HG03196 (cell line): ENCODE data around the gene ELOVL2.
A peak's percentile ranks its signal among the peaks of the same experiment; 100 is the strongest.
"Not testable (repeated sequence)": the region's sequence is repeated elsewhere in the genome, so short reads cannot be mapped to it uniquely, and the experiment has no call there.

Experiments used
- ATAC-seq: cut with Tn5 transposase; IDR thresholded peaks from one replicate; pipeline ENCODE4 v1.9.1; 2021; ENCODE audit not compliant: unreplicated experiment

Gene ELOVL2

GRCh38 chr6:10984959-10985358 lies 59.1 kb downstream of the ELOVL2 start:
- not testable (repeated sequence) for ATAC-seq

GRCh38 chr6:10981409-10981808 lies 62.7 kb downstream of the ELOVL2 start:
- ATAC-seq, result no peak

DNA sequence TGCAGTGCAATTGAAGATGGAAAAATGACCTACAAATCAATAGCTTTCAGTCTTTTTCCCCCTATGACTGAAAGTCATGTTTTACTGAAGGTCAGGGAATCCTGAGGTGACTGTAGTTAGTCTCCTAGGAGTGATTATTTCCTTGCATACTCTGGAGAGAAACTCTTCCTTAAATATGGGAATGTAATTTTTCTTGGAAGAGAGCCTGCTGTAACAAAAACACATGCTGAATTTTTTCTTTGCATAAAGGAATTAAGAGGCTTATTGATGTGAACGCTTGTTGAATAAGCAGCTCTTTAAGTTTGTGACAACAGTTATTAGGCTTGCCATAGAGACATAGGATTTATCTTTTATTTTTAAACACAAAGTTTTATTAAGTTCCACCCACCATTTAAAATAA lies 64.5 kb downstream of the ELOVL2 start:
- no peak for ATAC-seq

DNA sequence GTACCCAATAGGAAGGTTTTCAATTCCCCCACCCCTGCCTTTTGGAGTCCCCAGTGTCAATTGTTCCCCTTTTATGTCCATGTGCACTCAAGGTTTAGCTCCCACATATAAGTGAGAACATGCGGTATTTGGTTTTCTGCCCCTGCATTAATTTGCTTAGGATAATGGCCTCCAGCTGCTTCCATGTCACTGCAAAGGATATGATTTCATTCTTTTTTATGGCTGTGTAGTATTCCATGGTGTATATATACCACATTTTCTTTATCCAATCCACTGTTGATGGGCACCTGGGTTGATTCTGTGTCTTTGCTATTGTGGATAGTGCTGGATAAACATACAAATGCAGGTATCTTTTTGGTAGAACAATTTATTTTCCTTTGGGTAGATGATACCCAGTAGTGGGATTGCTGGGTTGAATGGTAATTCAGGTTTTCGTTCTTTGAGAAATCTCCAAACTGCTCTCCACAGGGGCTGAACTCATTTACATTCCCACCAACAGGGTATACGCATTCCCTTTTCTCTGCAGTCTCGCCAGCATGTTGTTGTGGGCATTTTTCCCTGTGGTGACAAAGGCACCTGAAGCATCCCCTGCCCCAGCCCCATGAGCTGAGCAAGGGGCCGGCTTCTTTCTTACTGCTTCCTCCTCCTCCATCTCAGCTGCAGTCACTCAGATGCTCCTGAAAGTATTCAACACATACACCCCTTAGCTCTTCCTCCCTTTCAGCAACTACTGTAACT lies 66.7 kb downstream of the ELOVL2 start:
- ATAC-seq, result no peak

GRCh38 chr6:10976571-10976970 lies 67.5 kb downstream of the ELOVL2 start:
- ATAC-seq, result no peak

DNA sequence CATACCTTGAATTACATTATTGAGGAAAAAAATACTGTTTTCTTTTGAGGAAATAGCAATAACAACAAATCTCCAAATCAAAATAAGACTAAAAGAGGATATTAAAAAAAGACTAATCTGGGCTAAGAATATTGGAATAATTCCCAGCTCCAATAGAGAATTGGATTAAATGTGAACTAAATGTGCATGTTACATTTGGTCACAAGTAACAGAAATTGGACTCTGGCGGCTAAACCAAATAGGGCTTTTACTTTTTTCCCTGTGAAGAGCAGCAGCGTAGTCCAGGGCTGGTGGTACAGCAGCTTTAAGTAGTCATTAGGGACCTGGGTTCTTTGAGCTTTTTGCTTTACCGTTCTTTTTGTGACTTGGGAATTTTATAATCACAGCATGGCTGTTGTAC lies 71.9 kb downstream of the ELOVL2 start:
- no peak for ATAC-seq

DNA sequence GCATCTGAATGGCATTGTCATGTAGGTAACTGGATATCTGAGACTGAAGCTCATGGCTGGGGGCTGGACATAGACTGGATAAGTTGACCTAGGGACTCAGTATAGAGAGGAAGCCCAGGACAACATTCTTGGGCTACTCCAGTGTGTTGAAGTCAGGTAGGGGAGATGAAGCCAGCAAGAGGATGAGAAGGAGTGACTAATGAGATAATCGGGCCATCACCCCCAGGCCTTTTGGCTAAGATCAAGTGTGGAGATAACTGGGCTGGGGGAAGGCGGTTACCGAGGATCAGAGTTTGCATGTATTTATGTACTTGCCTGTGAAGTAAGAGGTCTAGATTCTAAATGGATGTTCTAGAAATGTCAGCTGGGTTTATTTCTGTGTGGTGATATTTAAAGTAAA lies 73.4 kb downstream of the ELOVL2 start:
- no peak for ATAC-seq

DNA sequence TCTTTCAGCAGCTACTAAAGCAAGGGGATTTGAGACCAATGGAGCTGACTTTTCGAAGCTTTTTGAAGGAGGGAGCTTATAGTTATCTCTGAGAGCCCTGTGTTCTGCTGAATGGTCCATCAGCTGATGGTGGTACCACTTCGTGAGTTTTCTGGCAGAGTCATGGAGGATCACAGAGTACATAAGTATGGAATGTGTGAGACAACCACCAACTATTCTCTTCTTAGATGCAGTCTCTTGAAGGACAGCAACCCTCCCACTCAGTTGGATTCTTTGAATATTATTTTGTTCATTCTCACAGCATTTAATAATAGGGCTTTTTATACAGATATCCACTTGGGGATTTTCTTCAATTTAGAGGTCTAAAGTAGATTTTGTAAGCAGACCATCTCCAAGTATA lies 75.3 kb downstream of the ELOVL2 start:
- ATAC-seq, result no peak

GRCh38 chr6:10964684-10965083 lies 79.4 kb downstream of the ELOVL2 start:
- no peak for ATAC-seq

DNA sequence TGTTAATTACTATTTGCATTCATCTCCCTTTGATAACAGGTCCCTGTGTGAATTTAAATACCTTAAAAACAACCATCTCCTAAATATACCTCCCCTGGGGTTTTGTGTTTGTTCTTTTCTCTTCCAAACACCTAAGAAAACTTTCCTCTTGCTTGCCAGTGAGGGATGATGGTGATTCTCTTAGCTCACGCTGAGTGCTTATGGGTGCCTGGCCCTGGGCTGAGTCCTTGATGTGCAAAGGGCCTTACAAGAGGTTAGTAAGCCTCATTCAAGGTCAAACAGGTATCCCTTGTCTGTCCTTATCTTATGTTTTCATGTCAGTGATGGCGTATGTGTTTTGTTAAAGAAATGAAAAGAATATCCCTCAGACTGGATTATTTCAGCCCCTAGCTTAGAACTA lies 81.0 kb downstream of the ELOVL2 start:
- ATAC-seq, result no peak

- ATAC-seq, result no peak
These were observed 81.4 kb downstream of the ELOVL2 start for GRCh38 chr6:10962673-10963072.

GRCh38 chr6:10961837-10962236 lies 82.3 kb downstream of the ELOVL2 start:
- ATAC-seq, result no peak

GRCh38 chr6:10960171-10960570 lies 83.9 kb downstream of the ELOVL2 start:
- ATAC-seq, result no peak

DNA sequence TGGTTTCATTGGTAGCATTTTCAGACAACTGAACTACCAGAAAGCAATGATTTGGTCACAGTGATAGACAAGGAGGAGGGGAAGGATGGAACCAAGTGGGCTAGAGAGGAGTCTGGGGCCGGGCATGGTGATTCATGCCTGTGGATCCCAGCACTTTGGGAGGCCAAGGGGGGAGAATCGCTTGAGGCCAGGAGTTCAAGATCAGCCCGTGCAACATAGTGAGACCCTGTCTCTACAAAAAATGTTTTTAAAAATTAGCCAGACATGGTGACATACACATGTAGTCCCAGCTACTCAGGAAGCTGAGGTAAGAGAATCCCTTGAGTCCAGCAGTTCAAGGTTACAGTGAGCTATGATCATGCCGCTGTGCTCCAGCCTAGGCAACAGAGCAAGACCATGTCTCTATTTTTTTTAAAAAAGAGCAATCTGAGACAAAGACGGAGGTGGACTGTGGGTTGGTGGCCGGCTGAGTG lies 86.7 kb downstream of the ELOVL2 start:
- no peak for ATAC-seq

GRCh38 chr6:10956776-10957175 lies 87.3 kb downstream of the ELOVL2 start:
- ATAC-seq, result no peak

DNA sequence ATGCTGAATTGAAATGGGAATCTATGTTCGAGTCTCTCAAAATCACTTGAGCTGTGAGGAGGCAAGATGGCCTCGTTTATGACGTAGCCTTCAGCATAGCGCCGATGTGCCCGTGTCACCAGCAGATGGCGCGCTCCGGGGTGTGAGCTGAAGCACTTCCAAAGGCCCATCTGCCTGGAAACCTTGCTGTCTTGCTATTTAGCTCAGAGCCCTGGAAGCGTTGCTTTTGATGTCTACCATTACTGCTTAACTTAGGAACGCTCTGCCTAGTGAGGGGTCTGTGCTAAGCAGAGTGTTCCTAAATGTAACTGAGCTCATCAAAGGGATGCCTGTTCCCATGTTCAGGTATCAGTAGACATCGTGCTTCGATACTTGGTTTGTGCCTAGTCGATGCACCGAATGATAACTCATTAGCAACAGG lies 89.5 kb downstream of the ELOVL2 start:
- peak; percentile 81 for ATAC-seq

DNA sequence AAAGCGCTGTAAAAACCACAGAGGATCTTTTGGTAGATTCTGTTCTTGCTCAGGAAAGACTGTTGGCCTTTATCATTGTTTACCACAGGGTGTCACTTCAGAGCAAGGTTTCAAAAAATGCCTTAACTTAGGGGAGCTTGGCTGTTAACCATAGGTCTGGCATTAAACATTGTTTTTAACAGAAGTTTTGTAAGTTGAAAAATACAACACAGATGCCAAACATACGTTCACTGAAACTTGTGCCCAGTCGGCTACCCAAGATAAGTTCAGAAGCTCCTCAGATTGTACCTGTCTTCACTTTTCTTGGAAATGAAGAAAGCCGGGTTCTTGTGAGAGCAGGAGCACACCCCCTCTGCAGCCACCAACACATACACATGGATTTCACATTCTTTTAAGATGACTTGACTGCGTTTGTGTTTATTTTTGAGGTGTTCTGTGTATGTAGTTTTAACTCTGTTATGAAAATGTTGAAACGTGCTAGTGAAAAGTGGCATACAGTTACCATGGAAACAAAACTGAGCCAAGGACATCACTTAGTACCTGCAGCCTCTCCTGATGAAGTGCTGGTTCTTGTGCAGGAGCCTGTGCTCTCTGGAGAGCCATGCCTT lies 92.3 kb downstream of the ELOVL2 start:
- no peak for ATAC-seq

DNA sequence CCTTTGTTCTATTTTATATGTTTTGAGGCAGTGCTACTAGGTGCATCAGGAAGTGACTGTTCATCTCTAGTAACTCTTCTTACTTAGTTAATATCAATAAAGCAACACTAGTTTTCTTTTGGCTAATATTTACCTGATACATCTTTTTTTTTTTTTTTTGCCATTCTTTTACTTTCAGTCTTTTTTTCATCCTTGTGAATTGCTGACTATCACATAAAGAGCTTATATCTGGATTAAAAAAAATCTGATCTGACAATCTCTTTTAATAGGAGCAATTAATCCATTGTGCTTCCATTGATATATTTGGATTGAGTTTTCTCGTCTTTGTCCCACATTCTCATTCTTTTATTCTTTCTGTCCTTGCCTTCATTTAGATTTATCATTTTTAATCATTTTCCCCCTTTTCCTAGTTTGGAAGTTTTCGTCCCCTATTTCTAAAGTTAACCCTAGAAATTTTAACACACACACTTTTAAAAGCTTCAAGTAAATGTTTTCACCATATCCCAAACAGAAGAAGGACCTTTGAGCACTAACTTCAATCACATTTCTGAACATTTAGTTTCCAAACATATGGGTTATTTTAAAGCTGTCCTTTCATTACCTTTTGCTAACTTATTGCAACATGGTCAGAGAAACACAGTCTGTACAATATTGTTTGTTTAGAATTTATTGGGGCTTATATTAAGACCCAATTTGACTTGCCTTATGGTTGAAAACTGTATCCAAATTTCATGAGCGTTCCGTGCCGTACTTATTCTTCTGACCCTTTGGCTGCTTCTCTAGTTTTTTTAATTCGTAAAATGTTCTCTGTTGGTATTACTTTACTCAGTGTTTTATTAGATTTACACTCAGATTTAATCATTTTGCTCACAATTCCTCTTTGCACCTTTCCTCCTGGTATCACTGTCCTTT lies 94.3 kb downstream of the ELOVL2 start:
- no peak for ATAC-seq

- no peak for ATAC-seq
These were observed 96.1 kb downstream of the ELOVL2 start for GRCh38 chr6:10947966-10948365.

GRCh38 chr6:10945845-10946244 lies 98.3 kb downstream of the ELOVL2 start:
- ATAC-seq, result no peak

GRCh38 chr6:10939840-10940239 lies 104.3 kb downstream of the ELOVL2 start:
- ATAC-seq, result no peak

DNA sequence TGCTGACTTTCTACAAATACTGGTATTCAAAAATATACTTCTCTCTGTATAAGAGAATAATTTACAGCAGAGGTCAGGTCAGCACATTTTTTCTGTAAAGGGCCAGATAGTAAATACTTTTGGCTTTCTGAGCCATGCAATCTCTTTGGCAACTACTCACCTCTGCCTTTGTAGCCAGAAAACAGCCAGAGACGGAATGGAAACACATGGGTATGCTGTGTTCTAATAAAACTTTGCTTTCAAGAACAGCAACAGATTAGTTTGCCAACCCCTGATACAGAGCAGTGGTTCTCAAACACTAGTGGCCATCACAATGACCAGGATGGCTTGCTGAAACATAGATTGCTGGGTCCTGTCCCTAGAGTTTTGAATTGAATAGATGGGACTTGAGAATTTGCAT lies 111.0 kb downstream of the ELOVL2 start:
- no peak for ATAC-seq
